Fibroblast of lung (primary cell): ENCODE results near the gene ERFL. TPM values are rescaled to one million over a fixed set of nuclear protein-coding genes. Genes with fewer than 3 reads are reported as not detected.
"Not testable (repeated sequence)": the region's sequence is repeated elsewhere in the genome, so short reads cannot be mapped to it uniquely, and the experiment has no call there.

Experiments used
- DNase-seq, 2 donors: peaks; one replicate each; pipeline versions ENCODE4 v3.0.0 to v3.0.0-alpha.2; 2010; ENCODE audit warnings: low read depth in 2 of 2
- H2AFZ ChIP-seq: 2 replicates; pipeline ENCODE4 v1.5.1; 2012; ENCODE audit warnings: low read length, control low read depth, inconsistent platforms
- H3K27ac ChIP-seq: 2 replicates; pipeline ENCODE4 v1.5.1; 2011; ENCODE audit warnings: low read length, control low read depth; ENCODE audit not compliant: insufficient read depth
- H3K27me3 ChIP-seq: 2 replicates; pipeline ENCODE4 v1.5.1; 2011; ENCODE audit warnings: mild to moderate bottlenecking, low read length; ENCODE audit not compliant: control insufficient read depth, insufficient read depth
- H3K36me3 ChIP-seq: 2 replicates; pipeline ENCODE4 v1.5.1; 2011; ENCODE audit warnings: low read length; ENCODE audit not compliant: control insufficient read depth, insufficient read depth
- H3K4me1 ChIP-seq: 2 replicates; pipeline ENCODE4 v1.5.1; 2011; ENCODE audit warnings: low read length; ENCODE audit not compliant: control insufficient read depth, insufficient read depth; ENCODE audit errors: extremely low read depth
- H3K4me2 ChIP-seq: 2 replicates; pipeline ENCODE4 v1.5.1; 2011; ENCODE audit warnings: low read length, control low read depth; ENCODE audit not compliant: insufficient read depth; ENCODE audit errors: extremely low read depth
- H3K4me3 ChIP-seq, 4 experiments: fragments of 200-600 bp in 1 of 4; sonication (generic) in 1 of 4; replicated peaks in 1 of 4; 2 replicates each; pipeline ENCODE4 v1.5.1; 2011 to 2016; ENCODE audit warnings: low read length in 4 of 4, low read depth in 3 of 4, mild to moderate bottlenecking in 3 of 4, control low read depth in 2 of 4, inconsistent platforms in 1 of 4, mixed read lengths in 1 of 4; ENCODE audit not compliant: insufficient read depth in 1 of 4; ENCODE audit errors: control extremely low read depth in 1 of 4
- H3K79me2 ChIP-seq: 2 replicates; pipeline ENCODE4 v1.5.1; 2012; ENCODE audit warnings: mild to moderate bottlenecking, low read length, inconsistent platforms; ENCODE audit not compliant: control insufficient read depth, insufficient read depth
- H3K9ac ChIP-seq: 2 replicates; pipeline ENCODE4 v1.5.1; 2011; ENCODE audit warnings: mild to moderate bottlenecking, low read length, control low read depth; ENCODE audit not compliant: insufficient read depth
- H3K9me3 ChIP-seq: 2 replicates; pipeline ENCODE4 v1.5.1; 2012; ENCODE audit warnings: low read depth, low read length; ENCODE audit not compliant: control insufficient read depth, insufficient read depth
- H4K20me1 ChIP-seq: 2 replicates; pipeline ENCODE4 v1.5.1; 2011; ENCODE audit warnings: low read length; ENCODE audit not compliant: control insufficient read depth, insufficient read depth; ENCODE audit errors: extremely low read depth
- EZH2 ChIP-seq: IDR thresholded peaks from 2 replicates; pipeline ENCODE4 v1.5.1; 2012; ENCODE audit warnings: low read length, control low read depth, mild to moderate bottlenecking; ENCODE audit errors: missing control alignments
- polyA plus RNA-seq, 2 donors: library from polyadenylated mRNA; depleted of rRNA in 1 of 2; stranded (reverse) in 1 of 2; unstranded in 1 of 2; fragments of >200 nt; gene quantifications; 2 replicates each; pipeline ENCODE4 v1.2.1, GENCODE V29; 2011 to 2012; ENCODE audit warnings: missing spikeins in 1 of 2
- total RNA-seq: library from RNA; depleted of rRNA; stranded (reverse); fragments of >200 nt; gene quantifications from 2 replicates; pipeline ENCODE4 v1.2.1, GENCODE V29; 2014
- TF ChIP-seq, protein P1 (sequence below), 2 donors: IDR thresholded peaks in 1 of 2; conservative IDR thresholded peaks in 1 of 2; 1 replicate in 1 of 2; 2 replicates in 1 of 2; pipeline ENCODE4 v1.5.1; 2011 to 2012; ENCODE audit warnings: low read length in 2 of 2, control low read depth in 1 of 2, inconsistent platforms in 1 of 2, low read depth in 1 of 2, mild to moderate bottlenecking in 1 of 2

ERFL gene
- total and polyA plus RNA-seq, 2 donors (not counting 1 experiment from before 2014, with no cell fraction given): under 0.01 to 0.03 TPM

DNA sequence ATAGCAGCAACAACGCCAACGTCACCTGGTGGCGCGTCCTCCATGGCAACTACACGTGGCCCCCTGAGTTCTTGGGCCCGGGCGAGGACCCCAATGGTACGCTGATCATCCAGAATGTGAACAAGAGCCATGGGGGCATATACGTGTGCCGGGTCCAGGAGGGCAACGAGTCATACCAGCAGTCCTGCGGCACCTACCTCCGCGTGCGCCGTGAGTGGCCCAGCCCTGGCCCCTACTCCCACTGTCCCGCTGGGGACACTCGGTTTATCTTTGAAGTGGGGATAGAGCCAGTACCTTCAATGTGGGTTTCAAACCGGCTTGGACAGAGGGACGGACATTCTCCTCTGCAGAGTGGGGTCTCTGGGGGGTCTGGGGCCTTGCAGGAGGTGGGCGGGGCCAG lies 49.2 kb downstream of the ERFL start:
- Histone ChIP-seq H3K4me2 (no peak overlapping the region), H3K27ac (no peak overlapping the region), H3K79me2 (no peaks in the 10 kb centered on the region), H4K20me1 (no peaks in the 10 kb centered on the region), H3K9ac (no peak overlapping the region), H3K27me3 (peaks cover 4% of the 10 kb centered on the region), H3K36me3 (no peaks in the 10 kb centered on the region), H3K4me1 (no peaks in the 10 kb centered on the region), H2AFZ (no peak overlapping the region), H3K4me3 (no peak overlapping the region), H3K9me3 (no peaks in the 10 kb centered on the region)
- TF ChIP-seq, protein P1, sequence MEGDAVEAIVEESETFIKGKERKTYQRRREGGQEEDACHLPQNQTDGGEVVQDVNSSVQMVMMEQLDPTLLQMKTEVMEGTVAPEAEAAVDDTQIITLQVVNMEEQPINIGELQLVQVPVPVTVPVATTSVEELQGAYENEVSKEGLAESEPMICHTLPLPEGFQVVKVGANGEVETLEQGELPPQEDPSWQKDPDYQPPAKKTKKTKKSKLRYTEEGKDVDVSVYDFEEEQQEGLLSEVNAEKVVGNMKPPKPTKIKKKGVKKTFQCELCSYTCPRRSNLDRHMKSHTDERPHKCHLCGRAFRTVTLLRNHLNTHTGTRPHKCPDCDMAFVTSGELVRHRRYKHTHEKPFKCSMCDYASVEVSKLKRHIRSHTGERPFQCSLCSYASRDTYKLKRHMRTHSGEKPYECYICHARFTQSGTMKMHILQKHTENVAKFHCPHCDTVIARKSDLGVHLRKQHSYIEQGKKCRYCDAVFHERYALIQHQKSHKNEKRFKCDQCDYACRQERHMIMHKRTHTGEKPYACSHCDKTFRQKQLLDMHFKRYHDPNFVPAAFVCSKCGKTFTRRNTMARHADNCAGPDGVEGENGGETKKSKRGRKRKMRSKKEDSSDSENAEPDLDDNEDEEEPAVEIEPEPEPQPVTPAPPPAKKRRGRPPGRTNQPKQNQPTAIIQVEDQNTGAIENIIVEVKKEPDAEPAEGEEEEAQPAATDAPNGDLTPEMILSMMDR (conservative IDR thresholded peaks at IDR 0.05 in 1 of 2, IDR thresholded peaks at IDR 0.05 in 1 of 2; ENCODE audit: low read depth in 1 of 2, low read length in 2 of 2): no peak
- no peak for TF ChIP-seq EZH2
- DNase-seq: no peak

- Histone ChIP-seq H3K79me2 (no peaks in the 10 kb centered on the region), H2AFZ (no peak overlapping the region), H3K9me3 (no peaks in the 10 kb centered on the region), H3K27ac (no peak overlapping the region), H3K27me3 (peaks cover 4% of the 10 kb centered on the region), H3K9ac (no peak overlapping the region), H3K36me3 (no peaks in the 10 kb centered on the region), H3K4me2 (no peak overlapping the region), H3K4me1 (no peaks in the 10 kb centered on the region), H3K4me3 (no peak overlapping the region), H4K20me1 (no peaks in the 10 kb centered on the region)
- DNase-seq: no peak
- TF ChIP-seq, protein P1 (conservative IDR thresholded peaks at IDR 0.05 in 1 of 2, IDR thresholded peaks at IDR 0.05 in 1 of 2; ENCODE audit: low read depth in 1 of 2, low read length in 2 of 2): no peak
- TF ChIP-seq EZH2: no peak
Observed at GRCh38 chr19:41877916-41878905, 50.0 kb downstream of the ERFL start.

DNA sequence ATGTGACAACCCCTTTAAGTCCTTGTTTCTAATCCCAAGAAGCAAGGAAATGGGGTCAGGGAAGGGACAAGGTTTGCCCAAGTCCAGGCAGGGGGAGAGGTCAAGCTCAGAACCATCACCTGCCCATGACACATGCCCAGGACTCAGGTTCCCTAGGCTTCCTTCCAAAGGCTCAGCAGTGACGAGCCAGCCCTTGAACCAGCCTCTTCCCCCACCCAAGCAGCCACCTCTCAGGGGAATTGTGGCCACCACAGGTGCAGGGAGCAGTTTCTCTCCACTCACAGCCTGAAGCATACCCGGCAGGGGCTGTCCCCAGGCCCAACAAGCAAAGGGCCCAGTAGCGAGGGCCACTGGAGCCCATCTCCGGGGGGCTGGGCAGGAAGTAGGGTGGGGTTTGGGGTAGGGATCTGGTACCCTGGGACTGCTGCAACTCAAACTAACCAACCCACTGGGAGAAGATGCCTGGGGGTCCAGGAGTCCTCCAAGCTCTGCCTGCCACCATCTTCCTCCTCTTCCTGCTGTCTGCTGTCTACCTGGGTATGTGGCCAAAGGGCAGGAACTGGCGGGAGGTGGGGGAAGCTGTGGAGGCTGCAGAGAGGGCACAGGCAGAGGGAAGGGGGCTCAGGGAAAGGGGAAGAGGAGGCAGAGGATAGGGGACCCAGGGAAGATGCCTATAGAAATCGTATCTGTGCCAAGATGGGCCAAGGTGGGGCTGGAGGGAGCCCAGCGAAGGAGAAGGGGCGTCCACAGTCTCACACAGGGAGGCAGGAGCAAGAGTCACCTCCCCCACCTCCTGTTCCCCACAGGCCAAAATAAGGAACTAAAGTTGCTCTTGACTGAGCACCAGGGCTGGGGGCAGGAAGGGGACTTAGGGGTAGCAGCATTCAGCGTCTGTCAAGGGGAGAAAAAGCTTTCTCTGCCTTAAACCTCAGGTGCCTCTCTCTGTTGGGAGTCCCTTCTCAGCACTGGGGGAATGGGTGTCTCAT lies 51.1 kb downstream of the ERFL start, which contains the start of gene CD79A:
Gene CD79A (plus strand): TSS at position 433 of the 986 bp plus-strand sequence. CDS start 26 bp downstream, at position 459.
- no peak for DNase-seq
- Histone ChIP-seq H3K27ac (no peak within 1 kb of the TSS), H3K27me3 (peaks cover 4% of the 10 kb centered on the region), H3K79me2 (no peaks in the 10 kb centered on the region), H3K4me1 (no peaks in the 10 kb centered on the region), H3K36me3 (peaks cover under 1% of the 10 kb centered on the region), H3K4me2 (no peak within 1 kb of the TSS), H4K20me1 (peaks cover 3% of the 10 kb centered on the region), H2AFZ (no peak within 1 kb of the TSS), H3K9me3 (no peaks in the 10 kb centered on the region), H3K4me3 (no peak within 1 kb of the TSS), H3K9ac (no peak within 1 kb of the TSS)
- no peak for TF ChIP-seq EZH2
- TF ChIP-seq, protein P1 (conservative IDR thresholded peaks at IDR 0.05 in 1 of 2, IDR thresholded peaks at IDR 0.05 in 1 of 2; ENCODE audit: low read depth in 1 of 2, low read length in 2 of 2): no peak

DNA sequence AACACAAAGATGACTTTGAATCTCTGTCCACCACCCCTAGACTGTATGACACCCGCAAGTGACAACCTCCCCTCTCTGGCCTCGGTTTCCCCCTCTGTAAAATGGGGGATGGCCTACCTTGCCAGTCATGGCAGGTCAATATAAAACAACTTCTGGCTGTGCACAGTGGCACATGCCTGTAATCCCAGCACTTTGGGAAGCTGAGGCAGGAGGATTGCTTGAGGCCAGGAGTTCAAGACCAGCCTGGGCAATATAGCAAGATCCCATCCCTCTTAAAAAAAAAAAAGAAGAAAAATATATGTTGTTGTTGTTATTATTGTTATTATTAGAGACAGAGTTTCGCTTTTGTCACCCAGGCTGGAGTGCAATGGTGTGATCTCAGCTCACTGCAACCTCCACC lies 52.3 kb downstream of the ERFL start:
- not testable (repeated sequence) for H3K4me1 ChIP-seq, H3K4me3 ChIP-seq, DNase-seq, H3K27ac ChIP-seq, H4K20me1 ChIP-seq, H3K27me3 ChIP-seq, H3K36me3 ChIP-seq, H2AFZ ChIP-seq, H3K9ac ChIP-seq, H3K79me2 ChIP-seq, H3K9me3 ChIP-seq, H3K4me2 ChIP-seq
